ENCODE results near the gene NEDD4L. TPM values are rescaled to one million over a fixed set of nuclear protein-coding genes. Genes with fewer than 3 reads are reported as not detected.

Gene NEDD4L
- total and polyA plus RNA-seq, 2 experiments from 2014 or later: 36.2 to 72.3 TPM

- no peaks in the 10 kb centered on the region for H3K9me3 Mint-ChIP-seq
- no peaks in the 10 kb centered on the region for H3K36me3 ChIP-seq (ENCODE audit: insufficient read depth)
- no peak overlapping the region for H3K27ac Mint-ChIP-seq
- H4K20me1 ChIP-seq (replicated peaks; ENCODE audit: insufficient read depth): peaks cover 6% of the 10 kb centered on the region; the same call in 1 of the 2 replicates
- DNase-seq (ENCODE audit: low spot score) (no peak), ATAC-seq (no peak)
- no peaks in the 10 kb centered on the region for H3K36me3 Mint-ChIP-seq (ENCODE audit: low read depth)
- H2AFZ ChIP-seq: no peak overlapping the region
- peaks cover 97% of the 10 kb centered on the region for H3K79me2 ChIP-seq (replicated peaks; ENCODE audit: insufficient read depth)
- peaks cover 5% of the 10 kb centered on the region for H3K27me3 Mint-ChIP-seq (ENCODE audit: insufficient read depth, low read depth, poor library complexity)
- TF ChIP-seq, protein P1, sequence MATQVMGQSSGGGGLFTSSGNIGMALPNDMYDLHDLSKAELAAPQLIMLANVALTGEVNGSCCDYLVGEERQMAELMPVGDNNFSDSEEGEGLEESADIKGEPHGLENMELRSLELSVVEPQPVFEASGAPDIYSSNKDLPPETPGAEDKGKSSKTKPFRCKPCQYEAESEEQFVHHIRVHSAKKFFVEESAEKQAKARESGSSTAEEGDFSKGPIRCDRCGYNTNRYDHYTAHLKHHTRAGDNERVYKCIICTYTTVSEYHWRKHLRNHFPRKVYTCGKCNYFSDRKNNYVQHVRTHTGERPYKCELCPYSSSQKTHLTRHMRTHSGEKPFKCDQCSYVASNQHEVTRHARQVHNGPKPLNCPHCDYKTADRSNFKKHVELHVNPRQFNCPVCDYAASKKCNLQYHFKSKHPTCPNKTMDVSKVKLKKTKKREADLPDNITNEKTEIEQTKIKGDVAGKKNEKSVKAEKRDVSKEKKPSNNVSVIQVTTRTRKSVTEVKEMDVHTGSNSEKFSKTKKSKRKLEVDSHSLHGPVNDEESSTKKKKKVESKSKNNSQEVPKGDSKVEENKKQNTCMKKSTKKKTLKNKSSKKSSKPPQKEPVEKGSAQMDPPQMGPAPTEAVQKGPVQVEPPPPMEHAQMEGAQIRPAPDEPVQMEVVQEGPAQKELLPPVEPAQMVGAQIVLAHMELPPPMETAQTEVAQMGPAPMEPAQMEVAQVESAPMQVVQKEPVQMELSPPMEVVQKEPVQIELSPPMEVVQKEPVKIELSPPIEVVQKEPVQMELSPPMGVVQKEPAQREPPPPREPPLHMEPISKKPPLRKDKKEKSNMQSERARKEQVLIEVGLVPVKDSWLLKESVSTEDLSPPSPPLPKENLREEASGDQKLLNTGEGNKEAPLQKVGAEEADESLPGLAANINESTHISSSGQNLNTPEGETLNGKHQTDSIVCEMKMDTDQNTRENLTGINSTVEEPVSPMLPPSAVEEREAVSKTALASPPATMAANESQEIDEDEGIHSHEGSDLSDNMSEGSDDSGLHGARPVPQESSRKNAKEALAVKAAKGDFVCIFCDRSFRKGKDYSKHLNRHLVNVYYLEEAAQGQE (IDR thresholded peaks at IDR 0.05; ENCODE audit: unreplicated experiment): no peak
- H3K4me3 ChIP-seq: no peak overlapping the region
- peaks cover 64% of the 10 kb centered on the region for H3K4me1 Mint-ChIP-seq
- H3K9me2 ChIP-seq (ENCODE audit: insufficient read depth): no peaks in the 10 kb centered on the region
- no peak overlapping the region for H3K4me3 Mint-ChIP-seq
- H3K4me1 ChIP-seq (ENCODE audit: insufficient read depth): peaks cover 74% of the 10 kb centered on the region
- H3K27ac ChIP-seq (ENCODE audit: low read depth): no peak overlapping the region; the same call in 1 of the 2 replicates
- no peak overlapping the region for H3K4me2 ChIP-seq
- no peaks in the 10 kb centered on the region for H3K27me3 ChIP-seq (ENCODE audit: insufficient read depth)
- H3F3A ChIP-seq (replicated peaks; ENCODE audit: low read depth): 0 out of 2 replicates have a peak, but pooled peaks cover 4% of the 10 kb centered on the region
Measured at GRCh38 chr18:58103339-58103985, 59.4 kb downstream of the NEDD4L start.

- Mint-ChIP-seq H3K9me3 (no peaks in the 10 kb centered on the region), H3K4me1 (peaks cover 62% of the 10 kb centered on the region), H3K27me3 (ENCODE audit: insufficient read depth, low read depth, poor library complexity) (peaks cover 5% of the 10 kb centered on the region), H3K4me3 (no peak overlapping the region), H3K36me3 (ENCODE audit: low read depth) (no peaks in the 10 kb centered on the region), H3K27ac (no peak overlapping the region)
- Histone ChIP-seq H3K9me2 (ENCODE audit: insufficient read depth) (no peaks in the 10 kb centered on the region), H3K79me2 (replicated peaks; ENCODE audit: insufficient read depth) (peaks cover 97% of the 10 kb centered on the region), H3K4me3 (no peak overlapping the region), H3F3A (replicated peaks; ENCODE audit: low read depth) (0 out of 2 replicates have a peak, but pooled peaks cover 4% of the 10 kb centered on the region), H3K36me3 (ENCODE audit: insufficient read depth) (no peaks in the 10 kb centered on the region), H3K27me3 (ENCODE audit: insufficient read depth) (no peaks in the 10 kb centered on the region), H3K4me2 (no peak overlapping the region), H3K27ac (ENCODE audit: low read depth) (no peak overlapping the region), H3K4me1 (ENCODE audit: insufficient read depth) (peaks cover 71% of the 10 kb centered on the region), H2AFZ (no peak overlapping the region), H4K20me1 (replicated peaks; ENCODE audit: insufficient read depth) (peaks cover 11% of the 10 kb centered on the region; the same call in 1 of the 2 replicates)
- no peak for ATAC-seq
- DNase-seq (ENCODE audit: low spot score): no peak
- TF ChIP-seq EZH2 (IDR thresholded peaks at IDR 0.05; ENCODE audit: low read depth, unreplicated experiment) (no peak), ZNF114 (CRISPR knock-in tag; IDR thresholded peaks at IDR 0.05) (no peak), ZNF331 (CRISPR knock-in tag; IDR thresholded peaks at IDR 0.05; ENCODE audit: low read depth) (no peak), STAT1 (IDR thresholded peaks at IDR 0.05; ENCODE audit: unreplicated experiment) (no peak), CTCF (conservative IDR thresholded peaks at IDR 0.05; ENCODE audit: low read depth in 2 of 2) (no peak), POLR2AphosphoS5 (IDR thresholded peaks at IDR 0.05; ENCODE audit: low read depth) (no peak), JUNB (IDR thresholded peaks at IDR 0.05; ENCODE audit: unreplicated experiment) (no peak)
- TF ChIP-seq, protein P1 (IDR thresholded peaks at IDR 0.05; ENCODE audit: unreplicated experiment): no peak
Measured at GRCh38 chr18:58104096-58104495, 60.1 kb downstream of the NEDD4L start.
